Measurements from ENCODE around the gene KIF21A.
"Not testable (repeated sequence)": the region's sequence is repeated elsewhere in the genome, so short reads cannot be mapped to it uniquely, and the experiment has no call there.

KIF21A gene

GRCh38 chr12:39348523-39348922 is 94.4 kb downstream of the KIF21A start:
- DNase-seq (ENCODE audit: low read depth in 2 of 2) = no peak

- DNase-seq (ENCODE audit: low read depth in 2 of 2) = no peak
Observed at GRCh38 chr12:39344926-39345325, 98.0 kb downstream of the KIF21A start.

- no peak for DNase-seq (ENCODE audit: low read depth in 2 of 2)
Observed at GRCh38 chr12:39343665-39344064, 99.3 kb downstream of the KIF21A start.

- no peak for DNase-seq (ENCODE audit: low read depth in 2 of 2)
Observed at GRCh38 chr12:39341761-39342160, 101.2 kb downstream of the KIF21A start.

- DNase-seq (ENCODE audit: low read depth in 2 of 2) = no peak
Observed at GRCh38 chr12:39341179-39341578, 101.7 kb downstream of the KIF21A start.

- no peak for DNase-seq (ENCODE audit: low read depth in 2 of 2)
Observed at GRCh38 chr12:39332661-39333175, 110.2 kb downstream of the KIF21A start.

- no peak for DNase-seq (ENCODE audit: low read depth in 2 of 2)
Observed at GRCh38 chr12:39331539-39332261, 111.2 kb downstream of the KIF21A start.

GRCh38 chr12:39329876-39330275 is 113.0 kb downstream of the KIF21A start:
- DNase-seq (ENCODE audit: low read depth in 2 of 2) = no peak

GRCh38 chr12:39329018-39329417 is 113.9 kb downstream of the KIF21A start:
- DNase-seq (ENCODE audit: low read depth in 2 of 2) = no peak

- DNase-seq (ENCODE audit: low read depth in 2 of 2) = no peak
Observed at GRCh38 chr12:39327965-39328364, 115.0 kb downstream of the KIF21A start.

- no peak for DNase-seq (ENCODE audit: low read depth in 2 of 2)
Observed at GRCh38 chr12:39327510-39327909, 115.4 kb downstream of the KIF21A start.

GRCh38 chr12:39319180-39319579 is 123.7 kb downstream of the KIF21A start:
- no peak for DNase-seq (ENCODE audit: low read depth in 2 of 2)

GRCh38 chr12:39314547-39314946 is 128.4 kb downstream of the KIF21A start:
- no peak for DNase-seq (ENCODE audit: low read depth in 2 of 2)

GRCh38 chr12:39309516-39309915 is 133.4 kb downstream of the KIF21A start:
- DNase-seq (ENCODE audit: low read depth in 2 of 2) = no peak

GRCh38 chr12:39301422-39301821 is 141.5 kb downstream of the KIF21A start:
- DNase-seq (ENCODE audit: low read depth in 2 of 2) = no peak

- no peak for DNase-seq (ENCODE audit: low read depth in 2 of 2)
Observed at GRCh38 chr12:39300799-39301198, 142.1 kb downstream of the KIF21A start.

GRCh38 chr12:39297891-39298290 is 145.0 kb downstream of the KIF21A start:
- no peak for DNase-seq (ENCODE audit: low read depth in 2 of 2)

- DNase-seq (ENCODE audit: low read depth in 2 of 2) = no peak
Observed at GRCh38 chr12:39296496-39296895, 146.4 kb downstream of the KIF21A start.

GRCh38 chr12:39295593-39295992 is 147.3 kb downstream of the KIF21A start:
- not testable (repeated sequence) for DNase-seq (ENCODE audit: low read depth in 2 of 2)

- no peak for DNase-seq (ENCODE audit: low read depth in 2 of 2)
Observed at GRCh38 chr12:39294715-39295114, 148.2 kb downstream of the KIF21A start.

- DNase-seq (ENCODE audit: low read depth in 2 of 2) = no peak
Observed at GRCh38 chr12:39292125-39292630, 150.7 kb downstream of the KIF21A start.

- DNase-seq (ENCODE audit: low read depth in 2 of 2) = no peak
Observed at GRCh38 chr12:39287817-39288216, 155.1 kb downstream of the KIF21A start.

GRCh38 chr12:39287409-39287808 is 155.5 kb downstream of the KIF21A start:
- no peak for DNase-seq (ENCODE audit: low read depth in 2 of 2)

GRCh38 chr12:39278426-39278825 is 164.5 kb downstream of the KIF21A start:
- no peak for DNase-seq (ENCODE audit: low read depth in 2 of 2)

Measured in stimulated activated CD8-positive, alpha-beta memory T cell treated with anti-CD3 and anti-CD28 coated beads, Interleukin-7, amount 100 ng/mL, for 1 hour (primary cell).